Measurements from ENCODE around the gene ANP32A.

The ANP32A gene

GRCh38 chr15:68781766-68782588 is 38.7 kb downstream of the ANP32A start:
- peaks cover 7 to 39% of the 10 kb centered on the region in 2 donors for H3K36me3 ChIP-seq (ENCODE audit: control insufficient read depth in 2 of 2, insufficient read depth in 2 of 2, low read length in 2 of 2)
- H3K9ac ChIP-seq (ENCODE audit: low read length in 2 of 2), result no peak overlapping the region
- peaks cover 2% of the 10 kb centered on the region for H3K4me1 ChIP-seq (ENCODE audit: control insufficient read depth, insufficient read depth, low read length)
- no peak overlapping the region for H3K27ac ChIP-seq (ENCODE audit: low read length)
- H3K4me3 ChIP-seq (ENCODE audit: low read length in 2 of 2), result no peak overlapping the region
- no peaks in the 10 kb centered on the region for H3K27me3 ChIP-seq (ENCODE audit: control insufficient read depth in 1 of 2, insufficient read depth in 2 of 2, low read length in 2 of 2)
- H3K9me3 ChIP-seq (ENCODE audit: control insufficient read depth in 2 of 2, low read length in 2 of 2), result no peaks in the 10 kb centered on the region

- Histone ChIP-seq H3K27ac (ENCODE audit: low read length) (no peak overlapping the region), H3K4me1 (ENCODE audit: control insufficient read depth, insufficient read depth, low read length) (peaks cover 5% of the 10 kb centered on the region)
Measured at GRCh38 chr15:68781217-68781616, 39.5 kb downstream of the ANP32A start.

GRCh38 chr15:68778876-68779275 is 41.8 kb downstream of the ANP32A start:
- Histone ChIP-seq H3K27me3 (ENCODE audit: control insufficient read depth in 1 of 2, insufficient read depth in 2 of 2, low read length in 2 of 2) (no peaks in the 10 kb centered on the region), H3K36me3 (ENCODE audit: control insufficient read depth in 2 of 2, insufficient read depth in 2 of 2, low read length in 2 of 2) (peaks cover 7 to 19% of the 10 kb centered on the region in 2 donors), H3K4me3 (ENCODE audit: low read length in 2 of 2) (no peak overlapping the region), H3K9ac (ENCODE audit: low read length in 2 of 2) (no peak overlapping the region), H3K4me1 (ENCODE audit: control insufficient read depth, insufficient read depth, low read length) (peaks cover 16% of the 10 kb centered on the region), H3K9me3 (ENCODE audit: control insufficient read depth in 2 of 2, low read length in 2 of 2) (no peaks in the 10 kb centered on the region), H3K27ac (ENCODE audit: low read length) (no peak overlapping the region)

More at GRCh38 chr15:68781217-68781616, 39.5 kb downstream of the ANP32A start:
- Histone ChIP-seq H3K9ac (ENCODE audit: low read length in 2 of 2) (no peak overlapping the region), H3K27me3 (ENCODE audit: control insufficient read depth in 1 of 2, insufficient read depth in 2 of 2, low read length in 2 of 2) (no peaks in the 10 kb centered on the region), H3K9me3 (ENCODE audit: control insufficient read depth in 2 of 2, low read length in 2 of 2) (no peaks in the 10 kb centered on the region), H3K36me3 (ENCODE audit: control insufficient read depth in 2 of 2, insufficient read depth in 2 of 2, low read length in 2 of 2) (peaks cover 7 to 32% of the 10 kb centered on the region in 2 donors), H3K4me3 (ENCODE audit: low read length in 2 of 2) (no peak overlapping the region)

- Histone ChIP-seq H3K36me3 (ENCODE audit: control insufficient read depth in 2 of 2, insufficient read depth in 2 of 2, low read length in 2 of 2) (peaks cover 0 to 11% of the 10 kb centered on the region in 2 donors), H3K27me3 (ENCODE audit: control insufficient read depth in 1 of 2, insufficient read depth in 2 of 2, low read length in 2 of 2) (no peaks in the 10 kb centered on the region), H3K9me3 (ENCODE audit: control insufficient read depth in 2 of 2, low read length in 2 of 2) (no peaks in the 10 kb centered on the region), H3K4me1 (ENCODE audit: control insufficient read depth, insufficient read depth, low read length) (peaks cover 16% of the 10 kb centered on the region), H3K27ac (ENCODE audit: low read length) (peak overlapping the region; percentile 37), H3K4me3 (ENCODE audit: low read length in 2 of 2) (no peak overlapping the region), H3K9ac (ENCODE audit: low read length in 2 of 2) (no peak overlapping the region)
Measured at GRCh38 chr15:68776477-68777270, 44.0 kb downstream of the ANP32A start.

GRCh38 chr15:68775671-68776476 is 44.8 kb downstream of the ANP32A start:
- H3K4me1 ChIP-seq (ENCODE audit: control insufficient read depth, insufficient read depth, low read length), result peaks cover 16% of the 10 kb centered on the region
- H3K36me3 ChIP-seq (ENCODE audit: control insufficient read depth in 2 of 2, insufficient read depth in 2 of 2, low read length in 2 of 2), result peaks cover 0 to 11% of the 10 kb centered on the region in 2 donors
- peak overlapping the region; percentile 37 for H3K27ac ChIP-seq (ENCODE audit: low read length)
- no peak overlapping the region for H3K9ac ChIP-seq (ENCODE audit: low read length in 2 of 2)
- no peak overlapping the region for H3K4me3 ChIP-seq (ENCODE audit: low read length in 2 of 2)
- no peaks in the 10 kb centered on the region for H3K9me3 ChIP-seq (ENCODE audit: control insufficient read depth in 2 of 2, low read length in 2 of 2)
- H3K27me3 ChIP-seq (ENCODE audit: control insufficient read depth in 1 of 2, insufficient read depth in 2 of 2, low read length in 2 of 2), result no peaks in the 10 kb centered on the region

GRCh38 chr15:68775236-68775577 is 45.5 kb downstream of the ANP32A start:
- Histone ChIP-seq H3K36me3 (ENCODE audit: control insufficient read depth in 2 of 2, insufficient read depth in 2 of 2, low read length in 2 of 2) (peaks cover 0 to 7% of the 10 kb centered on the region in 2 donors), H3K4me3 (ENCODE audit: low read length in 2 of 2) (no peak overlapping the region), H3K9me3 (ENCODE audit: control insufficient read depth in 2 of 2, low read length in 2 of 2) (no peaks in the 10 kb centered on the region), H3K27me3 (ENCODE audit: control insufficient read depth in 1 of 2, insufficient read depth in 2 of 2, low read length in 2 of 2) (no peaks in the 10 kb centered on the region), H3K9ac (ENCODE audit: low read length in 2 of 2) (no peak overlapping the region), H3K4me1 (ENCODE audit: control insufficient read depth, insufficient read depth, low read length) (peaks cover 16% of the 10 kb centered on the region), H3K27ac (ENCODE audit: low read length) (peak overlapping the region; percentile 37)

GRCh38 chr15:68774521-68775235 is 46.0 kb downstream of the ANP32A start:
- H3K4me1 ChIP-seq (ENCODE audit: control insufficient read depth, insufficient read depth, low read length), result peaks cover 16% of the 10 kb centered on the region
- no peaks in the 10 kb centered on the region for H3K9me3 ChIP-seq (ENCODE audit: control insufficient read depth in 2 of 2, low read length in 2 of 2)
- no peak overlapping the region for H3K27ac ChIP-seq (ENCODE audit: low read length)
- H3K4me3 ChIP-seq (ENCODE audit: low read length in 2 of 2), result no peak overlapping the region
- peaks cover 0 to under 1% of the 10 kb centered on the region in 2 donors for H3K27me3 ChIP-seq (ENCODE audit: control insufficient read depth in 1 of 2, insufficient read depth in 2 of 2, low read length in 2 of 2)
- no peak overlapping the region for H3K9ac ChIP-seq (ENCODE audit: low read length in 2 of 2)
- H3K36me3 ChIP-seq (ENCODE audit: control insufficient read depth in 2 of 2, insufficient read depth in 2 of 2, low read length in 2 of 2), result peaks cover 0 to 4% of the 10 kb centered on the region in 2 donors

GRCh38 chr15:68774120-68774519 is 46.6 kb downstream of the ANP32A start:
- Histone ChIP-seq H3K9me3 (ENCODE audit: control insufficient read depth in 2 of 2, low read length in 2 of 2) (no peaks in the 10 kb centered on the region), H3K27ac (ENCODE audit: low read length) (no peak overlapping the region), H3K4me1 (ENCODE audit: control insufficient read depth, insufficient read depth, low read length) (peaks cover 14% of the 10 kb centered on the region), H3K27me3 (ENCODE audit: control insufficient read depth in 1 of 2, insufficient read depth in 2 of 2, low read length in 2 of 2) (peaks cover 2 to 3% of the 10 kb centered on the region in 2 donors), H3K4me3 (ENCODE audit: low read length in 2 of 2) (no peak overlapping the region), H3K9ac (ENCODE audit: low read length in 2 of 2) (no peak overlapping the region), H3K36me3 (ENCODE audit: control insufficient read depth in 2 of 2, insufficient read depth in 2 of 2, low read length in 2 of 2) (no peaks in the 10 kb centered on the region)

GRCh38 chr15:68773036-68773435 is 47.7 kb downstream of the ANP32A start:
- Histone ChIP-seq H3K9ac (ENCODE audit: low read length in 2 of 2) (no peak overlapping the region), H3K4me3 (ENCODE audit: low read length in 2 of 2) (no peak overlapping the region), H3K27me3 (ENCODE audit: control insufficient read depth in 1 of 2, insufficient read depth in 2 of 2, low read length in 2 of 2) (peaks cover 2 to 3% of the 10 kb centered on the region in 2 donors), H3K4me1 (ENCODE audit: control insufficient read depth, insufficient read depth, low read length) (peaks cover 14% of the 10 kb centered on the region), H3K36me3 (ENCODE audit: control insufficient read depth in 2 of 2, insufficient read depth in 2 of 2, low read length in 2 of 2) (no peaks in the 10 kb centered on the region), H3K27ac (ENCODE audit: low read length) (no peak overlapping the region), H3K9me3 (ENCODE audit: control insufficient read depth in 2 of 2, low read length in 2 of 2) (no peaks in the 10 kb centered on the region)

GRCh38 chr15:68770216-68770615 is 50.5 kb downstream of the ANP32A start:
- Histone ChIP-seq H3K36me3 (ENCODE audit: control insufficient read depth in 2 of 2, insufficient read depth in 2 of 2, low read length in 2 of 2) (no peaks in the 10 kb centered on the region), H3K4me1 (ENCODE audit: control insufficient read depth, insufficient read depth, low read length) (peaks cover 2% of the 10 kb centered on the region), H3K27me3 (ENCODE audit: control insufficient read depth in 1 of 2, insufficient read depth in 2 of 2, low read length in 2 of 2) (peaks cover 2 to 3% of the 10 kb centered on the region in 2 donors), H3K9me3 (ENCODE audit: control insufficient read depth in 2 of 2, low read length in 2 of 2) (no peaks in the 10 kb centered on the region), H3K27ac (ENCODE audit: low read length) (no peak overlapping the region), H3K4me3 (ENCODE audit: low read length in 2 of 2) (no peak overlapping the region), H3K9ac (ENCODE audit: low read length in 2 of 2) (no peak overlapping the region)

All from stomach smooth muscle (tissue), 2 donors.